Sigmoid colon (tissue), 7 donors: ENCODE measurements around the gene TRIP12. TPM values are rescaled to one million over a fixed set of nuclear protein-coding genes. Genes with fewer than 3 reads are reported as not detected.
A peak's percentile ranks its signal among the peaks of the same experiment; 100 is the strongest.

ENCODE experiments used
- DNase-seq: peaks from one replicate; pipeline ENCODE4 v3.0.0-alpha.2; 2019
- H3K27ac ChIP-seq, 4 donors: fragments of 200-600 bp; sonication (generic); one replicate each; pipeline ENCODE4 v1.5.1; 2016 to 2019; ENCODE audit warnings: mild to moderate bottlenecking in 1 of 4
- H3K27me3 ChIP-seq, 3 donors: fragments of 200-600 bp; sonication (generic); one replicate each; pipeline ENCODE4 v1.5.1; 2019; ENCODE audit warnings: mild to moderate bottlenecking in 1 of 3
- H3K36me3 ChIP-seq, 4 donors: fragments of 200-600 bp; sonication (generic); one replicate each; pipeline ENCODE4 v1.5.1; 2016 to 2019
- H3K4me1 ChIP-seq, 4 donors: fragments of 200-600 bp; sonication (generic); one replicate each; pipeline ENCODE4 v1.5.1; 2017 to 2019
- H3K4me3 ChIP-seq, 4 donors: fragments of 200-600 bp; sonication (generic); one replicate each; pipeline ENCODE4 v1.5.1; 2017 to 2019; ENCODE audit warnings: mild to moderate bottlenecking in 2 of 4, moderate library complexity in 1 of 4
- H3K9me3 ChIP-seq, 4 donors: fragments of 200-600 bp in 3 of 4; sonication (generic) in 3 of 4; one replicate each; pipeline versions ENCODE4 v1.5.1 to v1.6.1; 2013 to 2019
- CTCF ChIP-seq, 4 experiments: fragments of 450-650 bp in 3 of 4; fragments of 200-600 bp in 1 of 4; IDR thresholded peaks; one replicate each; pipeline ENCODE4 v1.5.1; 2016 to 2019; ENCODE audit warnings: antibody characterized with exemption in 4 of 4, mild to moderate bottlenecking in 3 of 4, moderate library complexity in 2 of 4
- EP300 ChIP-seq, 4 donors: sonication (generic); formaldehyde crosslinking; IDR thresholded peaks; one replicate each; pipeline ENCODE4 v1.6.1; 2017; ENCODE audit warnings: antibody characterized with exemption in 4 of 4
- POLR2A ChIP-seq, 2 donors: fragments of 450-650 bp; IDR thresholded peaks; one replicate each; pipeline ENCODE4 v1.6.1; 2016; ENCODE audit warnings: antibody characterized with exemption in 2 of 2, mild to moderate bottlenecking in 2 of 2, moderate library complexity in 2 of 2
- POLR2AphosphoS5 ChIP-seq, 4 donors: sonication (generic); formaldehyde crosslinking; IDR thresholded peaks; one replicate each; pipeline ENCODE4 v1.6.1; 2017; ENCODE audit warnings: antibody characterized with exemption in 4 of 4
- WGBS, 2 donors: extraction: QIAGEN DNeasy Blood & Tissue Kit; methylation state at CpG; one replicate each; pipeline ENCODE4 v1.1.7; 2013; 5-methylcytosine and 5-hydroxymethylcytosine counted together
- intact Hi-C: fragments of 100-400 bp; cut with DNase I; formaldehyde crosslinking; loops from one replicate; pipeline ENCODE4 v1.15.1; 2023
- polyA plus RNA-seq, 3 donors: library from polyadenylated mRNA; stranded (reverse); fragments of 200-250 nt; gene quantifications; one replicate each; pipeline ENCODE4 v1.2.3, GENCODE V29; 2013
- small RNA-seq, 3 donors: library from RNA; depleted of rRNA; stranded (forward); fragments of <200 nt; gene quantifications; one replicate each; pipeline ENCODE3, GENCODE V24; 2016
- total RNA-seq, 4 donors: library from RNA; depleted of rRNA; stranded (reverse); fragments of >200 nt; gene quantifications; one replicate each; pipeline ENCODE4 v1.1.0, GENCODE V29; 2016
- donor health status: healthy with polysubstance abuse.
- donor health status: Bipolar disorder and iron deficiency.
- donor health status: healthy.

TRIP12 gene
- total and polyA plus RNA-seq, 7 donors: 20.4 to 168 (median 144) TPM

- peak; percentile 70 for DNase-seq
- no peaks in the 10 kb centered on the region for H3K36me3 ChIP-seq
- peaks cover 0 to 2% (median 0%) of the 10 kb centered on the region in 4 donors for H3K9me3 ChIP-seq
- intact Hi-C loops: no loop called here
- peak overlapping the region in 3 of 4 donors; percentile 25 to 50 (median 45) for H3K4me3 ChIP-seq
- no peak for TF ChIP-seq CTCF (IDR thresholded peaks at IDR 0.05)
- no peak for TF ChIP-seq POLR2AphosphoS5 (IDR thresholded peaks at IDR 0.05)
- no peak for TF ChIP-seq EP300 (IDR thresholded peaks at IDR 0.05)
- TF ChIP-seq POLR2A (IDR thresholded peaks at IDR 0.05): no peak
- peaks cover 0 to 24% (median 21%) of the 10 kb centered on the region in 4 donors for H3K4me1 ChIP-seq
- WGBS, 2 donors: 2% methylated on average over 60 of the region's 60 CpGs
- H3K27ac ChIP-seq: no peak overlapping the region
- H3K27me3 ChIP-seq: peaks cover 21 to 86% (median 43%) of the 10 kb centered on the region in 3 donors
Measured at GRCh38 chr2:229714736-229715541, 206.9 kb downstream of the TRIP12 start.

- WGBS, 2 donors: 1% methylated on average over 84 of the region's 84 CpGs
- intact Hi-C loops: no loop called here
Measured at GRCh38 chr2:229714080-229714735, 207.6 kb downstream of the TRIP12 start, which contains the start of gene DNER. TSS of gene DNER (minus strand) at chr2:229714555. CDS start at chr2:229714423, 132 bp downstream.

More at GRCh38 chr2:229714080-229714735, 207.6 kb downstream of the TRIP12 start, which contains the start of gene DNER:
- Histone ChIP-seq H3K27ac (no peak within 1 kb of the TSS), H3K4me1 (peaks cover 0 to 24% (median 21%) of the 10 kb centered on the region in 4 donors), H3K36me3 (no peaks in the 10 kb centered on the region), H3K27me3 (peaks cover 21 to 84% (median 43%) of the 10 kb centered on the region in 3 donors), H3K4me3 (peak within 1 kb of the TSS in 3 of 4 donors; percentile 25 to 50 (median 45)), H3K9me3 (peaks cover 0 to 2% (median 0%) of the 10 kb centered on the region in 4 donors)
- DNase-seq: no peak
- TF ChIP-seq EP300 (IDR thresholded peaks at IDR 0.05) (no peak), POLR2A (IDR thresholded peaks at IDR 0.05) (no peak), CTCF (IDR thresholded peaks at IDR 0.05) (no peak), POLR2AphosphoS5 (IDR thresholded peaks at IDR 0.05) (no peak)

Small RNA genes lying within 50 kb of the gene (small RNA-seq; reads per million reads assigned to genes)
- 0 reads per million in 3 donors for gene RNU6-613P
- gene RNU6-964P: 0 reads per million in 3 donors

Other genes with a start within 250 kb of the TRIP12 start
- 10 to 100 TPM in 2 of 4 donors, 1 to 10 TPM in 2; 9.8 to 17.7 (median 13.6) TPM for gene DNER, start 207.5 kb downstream of the TRIP12 start, total RNA-seq
- gene DNER, start 207.5 kb downstream of the TRIP12 start, polyA plus RNA-seq: 1 to 10 TPM in 2 of 3 donors, not detected in 1; 2.7 to 3.0 TPM
- gene FBXO36, start 494 bp upstream of the TRIP12 start, total RNA-seq: 1 to 10 TPM; 2.9 to 3.5 (median 3.1) TPM
- 1 to 10 TPM in 1 of 3 donors, under 1 TPM in 2; 0.90 to 2.4 (median 0.92) TPM for gene FBXO36, start 494 bp upstream of the TRIP12 start, polyA plus RNA-seq
- gene SLC16A14, start 146.9 kb upstream of the TRIP12 start, total RNA-seq: 1 to 10 TPM in 2 of 4 donors, under 1 TPM in 2; 0.68 to 1.9 (median 0.93) TPM
- gene SLC16A14, start 146.9 kb upstream of the TRIP12 start, polyA plus RNA-seq: 1 to 10 TPM in 1 of 3 donors, under 1 TPM in 2; 0.23 to 4.8 (median 0.60) TPM